WTC11 (cell line): Measurements from ENCODE around the gene TM2D1. TPM values are rescaled to one million over a fixed set of nuclear protein-coding genes. Genes with fewer than 3 reads are reported as not detected.

Source experiments
- ATAC-seq: fragments of 200-7000 bp; cut with Tn5 transposase; 2 replicates; pipeline ENCODE4 v1.10.0; 2021; ENCODE audit warnings: mild to moderate bottlenecking, moderate library complexity
- CTCF ChIA-PET: fragments of 300-600 bp; sonication (Branson Sonifier 250); formaldehyde crosslinking; loops from one replicate; lab custom pipeline; 2021; ENCODE audit warnings: antibody characterized with exemption; lab: Charles Lee
- POLR2A ChIA-PET: fragments of 350-600 bp; sonication (Branson Sonifier 250); formaldehyde crosslinking; loops from one replicate; lab custom pipeline; 2021; ENCODE audit warnings: antibody characterized with exemption; lab: Charles Lee
- DNase-seq: peaks from one replicate; pipeline ENCODE4 v3.0.0; 2021; ENCODE audit warnings: low spot score
- H3K27ac Mint-ChIP-seq: 2 replicates; pipeline ENCODE4 v1.8.0; 2021; ENCODE audit warnings: mixed read lengths
- H3K27me3 Mint-ChIP-seq: 2 replicates; pipeline ENCODE4 v1.8.0; 2021; ENCODE audit warnings: low read depth, mild to moderate bottlenecking, moderate library complexity, mixed read lengths
- H3K36me3 Mint-ChIP-seq: 2 replicates; pipeline ENCODE4 v1.8.0; 2021; ENCODE audit warnings: mixed read lengths
- H3K4me1 Mint-ChIP-seq: 2 replicates; pipeline ENCODE4 v1.8.0; 2022; ENCODE audit warnings: mixed read lengths
- H3K4me3 Mint-ChIP-seq: 2 replicates; pipeline ENCODE4 v1.8.0; 2021; ENCODE audit warnings: mild to moderate bottlenecking, moderate library complexity, mixed read lengths
- H3K9me3 Mint-ChIP-seq: 2 replicates; pipeline ENCODE4 v1.8.0; 2021; ENCODE audit warnings: mixed read lengths
- CREM ChIP-seq: sonication (generic); formaldehyde crosslinking; IDR thresholded peaks from 2 replicates; pipeline ENCODE4 v1.8.1; 2022; ENCODE audit warnings: mild to moderate bottlenecking, missing genetic modification reagents, moderate library complexity
- ELF4 ChIP-seq: sonication (generic); formaldehyde crosslinking; IDR thresholded peaks from 2 replicates; pipeline ENCODE4 v1.8.1; 2022; ENCODE audit warnings: low read depth, mild to moderate bottlenecking, moderate library complexity, missing genetic modification reagents
- ETV6 ChIP-seq: sonication (generic); formaldehyde crosslinking; IDR thresholded peaks from 2 replicates; pipeline ENCODE4 v1.8.1; 2022; ENCODE audit warnings: mild to moderate bottlenecking, missing genetic modification reagents
- FOXK1 ChIP-seq: sonication (generic); formaldehyde crosslinking; IDR thresholded peaks from 2 replicates; pipeline ENCODE4 v1.8.0; 2022; ENCODE audit warnings: mild to moderate bottlenecking, moderate library complexity, missing genetic modification reagents
- FOXP1 ChIP-seq: sonication (generic); formaldehyde crosslinking; IDR thresholded peaks from 2 replicates; pipeline ENCODE4 v1.8.0; 2022; ENCODE audit warnings: missing genetic modification reagents, mild to moderate bottlenecking, moderate library complexity, borderline replicate concordance
- GRHL2 ChIP-seq: fragments of 250-450 bp; sonication (Bioruptor Pico); IDR thresholded peaks from 2 replicates; pipeline ENCODE4 v1.8.0; 2022; ENCODE audit warnings: mild to moderate bottlenecking, moderate library complexity; ENCODE audit not compliant: insufficient replicate concordance, severe bottlenecking
- JAZF1 ChIP-seq: fragments of 250-450 bp; sonication (Bioruptor Pico); IDR thresholded peaks from 2 replicates; pipeline ENCODE4 v1.9.0; 2021; ENCODE audit warnings: moderate library complexity, mild to moderate bottlenecking, inconsistent platforms
- KAT7 ChIP-seq: sonication (generic); formaldehyde crosslinking; IDR thresholded peaks from 2 replicates; pipeline ENCODE4 v1.8.1; 2023; ENCODE audit warnings: missing genetic modification reagents, mild to moderate bottlenecking, borderline replicate concordance
- NR2C2 ChIP-seq: sonication (generic); formaldehyde crosslinking; IDR thresholded peaks from 2 replicates; pipeline ENCODE4 v1.8.0; 2022; ENCODE audit warnings: mild to moderate bottlenecking, missing genetic modification reagents
- RELA ChIP-seq: sonication (generic); formaldehyde crosslinking; IDR thresholded peaks from 2 replicates; pipeline ENCODE4 v1.8.1; 2022; ENCODE audit warnings: missing genetic modification reagents, mild to moderate bottlenecking, borderline replicate concordance
- SMAD4 ChIP-seq: sonication (generic); formaldehyde crosslinking; IDR thresholded peaks from 2 replicates; pipeline ENCODE4 v1.8.0; 2022; ENCODE audit warnings: mild to moderate bottlenecking, missing genetic modification reagents
- STAT6 ChIP-seq: sonication (generic); formaldehyde crosslinking; conservative IDR thresholded peaks from 2 replicates; pipeline ENCODE4 v1.8.1; 2023; ENCODE audit warnings: mild to moderate bottlenecking, low read depth, missing genetic modification reagents, moderate library complexity
- TEAD4 ChIP-seq: sonication (generic); formaldehyde crosslinking; IDR thresholded peaks from 2 replicates; pipeline ENCODE4 v1.8.0; 2022; ENCODE audit warnings: mild to moderate bottlenecking, missing genetic modification reagents
- USF1 ChIP-seq: sonication (generic); formaldehyde crosslinking; IDR thresholded peaks from 2 replicates; pipeline ENCODE4 v1.8.0; 2022; ENCODE audit warnings: mild to moderate bottlenecking, missing genetic modification reagents
- ZNF281 ChIP-seq: sonication (generic); formaldehyde crosslinking; IDR thresholded peaks from 2 replicates; pipeline ENCODE4 v1.8.0; 2023; ENCODE audit warnings: mild to moderate bottlenecking, missing genetic modification reagents
- ZNF317 ChIP-seq: sonication (generic); formaldehyde crosslinking; IDR thresholded peaks from 2 replicates; pipeline ENCODE4 v1.8.1; 2023; ENCODE audit warnings: low read depth, mild to moderate bottlenecking, moderate library complexity, missing genetic modification reagents, borderline replicate concordance
- total RNA-seq: library from RNA; stranded (reverse); gene quantifications from 3 replicates; pipeline ENCODE4 v1.2.3, GENCODE V29; 2021
- TF ChIP-seq, protein P1 (sequence below): fragments of 250-450 bp; sonication (Bioruptor Pico); IDR thresholded peaks from 2 replicates; pipeline ENCODE4 v1.9.0; 2021; ENCODE audit warnings: mild to moderate bottlenecking, borderline replicate concordance
- TF ChIP-seq, protein P2 (sequence below): fragments of 200-600 bp; IDR thresholded peaks from 2 replicates; pipeline ENCODE4 v1.8.0; 2022; ENCODE audit warnings: antibody characterized with exemption
- TF ChIP-seq, protein P3 (sequence below): sonication (generic); formaldehyde crosslinking; IDR thresholded peaks from 2 replicates; pipeline ENCODE4 v1.8.1; 2023; ENCODE audit warnings: mild to moderate bottlenecking, missing genetic modification reagents, moderate library complexity

Gene TM2D1
- total RNA-seq, 1 experiment from 2014 or later, result 21.6 TPM

DNA sequence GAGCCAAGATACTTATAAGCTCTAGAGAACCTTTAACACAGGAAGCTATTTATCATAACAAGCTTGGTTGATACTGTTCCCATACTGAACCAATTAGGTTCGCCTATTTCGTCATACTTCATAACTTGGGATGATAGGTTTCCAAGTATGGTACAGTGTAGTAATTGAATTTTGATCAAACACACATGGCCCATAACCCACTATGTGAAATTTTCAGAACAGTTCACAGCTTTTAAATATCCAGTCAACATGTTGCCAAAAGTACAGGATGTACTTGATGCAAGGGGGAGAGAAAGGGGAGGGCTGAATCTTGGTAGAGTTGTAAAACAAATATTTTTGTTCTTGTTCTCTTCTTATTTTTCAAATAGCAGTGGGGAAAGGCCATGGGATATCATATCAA, 86.6 kb downstream of the TM2D1 start:
- no peak for DNase-seq
- H3K27me3 Mint-ChIP-seq, result peaks cover 12% of the 10 kb centered on the region
- peaks cover 42% of the 10 kb centered on the region for H3K4me1 Mint-ChIP-seq
- no peak for ATAC-seq
- TF ChIP-seq TEAD4 (CRISPR knock-in tag) (no peak), KAT7 (CRISPR knock-in tag) (no peak), SMAD4 (CRISPR knock-in tag) (no peak), FOXP1 (CRISPR knock-in tag) (no peak), USF1 (CRISPR knock-in tag) (no peak), ETV6 (no peak), CREM (CRISPR knock-in tag) (no peak), GRHL2 (CRISPR knock-in tag) (no peak), NR2C2 (CRISPR knock-in tag) (no peak), FOXK1 (CRISPR knock-in tag) (no peak), RELA (CRISPR knock-in tag) (no peak), JAZF1 (CRISPR knock-in tag) (no peak), STAT6 (CRISPR knock-in tag) (no peak), ELF4 (CRISPR knock-in tag) (no peak), ZNF317 (CRISPR knock-in tag) (no peak), ZNF281 (CRISPR knock-in tag) (no peak)
- TF ChIP-seq, protein P1, sequence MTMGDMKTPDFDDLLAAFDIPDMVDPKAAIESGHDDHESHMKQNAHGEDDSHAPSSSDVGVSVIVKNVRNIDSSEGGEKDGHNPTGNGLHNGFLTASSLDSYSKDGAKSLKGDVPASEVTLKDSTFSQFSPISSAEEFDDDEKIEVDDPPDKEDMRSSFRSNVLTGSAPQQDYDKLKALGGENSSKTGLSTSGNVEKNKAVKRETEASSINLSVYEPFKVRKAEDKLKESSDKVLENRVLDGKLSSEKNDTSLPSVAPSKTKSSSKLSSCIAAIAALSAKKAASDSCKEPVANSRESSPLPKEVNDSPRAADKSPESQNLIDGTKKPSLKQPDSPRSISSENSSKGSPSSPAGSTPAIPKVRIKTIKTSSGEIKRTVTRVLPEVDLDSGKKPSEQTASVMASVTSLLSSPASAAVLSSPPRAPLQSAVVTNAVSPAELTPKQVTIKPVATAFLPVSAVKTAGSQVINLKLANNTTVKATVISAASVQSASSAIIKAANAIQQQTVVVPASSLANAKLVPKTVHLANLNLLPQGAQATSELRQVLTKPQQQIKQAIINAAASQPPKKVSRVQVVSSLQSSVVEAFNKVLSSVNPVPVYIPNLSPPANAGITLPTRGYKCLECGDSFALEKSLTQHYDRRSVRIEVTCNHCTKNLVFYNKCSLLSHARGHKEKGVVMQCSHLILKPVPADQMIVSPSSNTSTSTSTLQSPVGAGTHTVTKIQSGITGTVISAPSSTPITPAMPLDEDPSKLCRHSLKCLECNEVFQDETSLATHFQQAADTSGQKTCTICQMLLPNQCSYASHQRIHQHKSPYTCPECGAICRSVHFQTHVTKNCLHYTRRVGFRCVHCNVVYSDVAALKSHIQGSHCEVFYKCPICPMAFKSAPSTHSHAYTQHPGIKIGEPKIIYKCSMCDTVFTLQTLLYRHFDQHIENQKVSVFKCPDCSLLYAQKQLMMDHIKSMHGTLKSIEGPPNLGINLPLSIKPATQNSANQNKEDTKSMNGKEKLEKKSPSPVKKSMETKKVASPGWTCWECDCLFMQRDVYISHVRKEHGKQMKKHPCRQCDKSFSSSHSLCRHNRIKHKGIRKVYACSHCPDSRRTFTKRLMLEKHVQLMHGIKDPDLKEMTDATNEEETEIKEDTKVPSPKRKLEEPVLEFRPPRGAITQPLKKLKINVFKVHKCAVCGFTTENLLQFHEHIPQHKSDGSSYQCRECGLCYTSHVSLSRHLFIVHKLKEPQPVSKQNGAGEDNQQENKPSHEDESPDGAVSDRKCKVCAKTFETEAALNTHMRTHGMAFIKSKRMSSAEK (CRISPR knock-in tag), result no peak
- TF ChIP-seq, protein P2, sequence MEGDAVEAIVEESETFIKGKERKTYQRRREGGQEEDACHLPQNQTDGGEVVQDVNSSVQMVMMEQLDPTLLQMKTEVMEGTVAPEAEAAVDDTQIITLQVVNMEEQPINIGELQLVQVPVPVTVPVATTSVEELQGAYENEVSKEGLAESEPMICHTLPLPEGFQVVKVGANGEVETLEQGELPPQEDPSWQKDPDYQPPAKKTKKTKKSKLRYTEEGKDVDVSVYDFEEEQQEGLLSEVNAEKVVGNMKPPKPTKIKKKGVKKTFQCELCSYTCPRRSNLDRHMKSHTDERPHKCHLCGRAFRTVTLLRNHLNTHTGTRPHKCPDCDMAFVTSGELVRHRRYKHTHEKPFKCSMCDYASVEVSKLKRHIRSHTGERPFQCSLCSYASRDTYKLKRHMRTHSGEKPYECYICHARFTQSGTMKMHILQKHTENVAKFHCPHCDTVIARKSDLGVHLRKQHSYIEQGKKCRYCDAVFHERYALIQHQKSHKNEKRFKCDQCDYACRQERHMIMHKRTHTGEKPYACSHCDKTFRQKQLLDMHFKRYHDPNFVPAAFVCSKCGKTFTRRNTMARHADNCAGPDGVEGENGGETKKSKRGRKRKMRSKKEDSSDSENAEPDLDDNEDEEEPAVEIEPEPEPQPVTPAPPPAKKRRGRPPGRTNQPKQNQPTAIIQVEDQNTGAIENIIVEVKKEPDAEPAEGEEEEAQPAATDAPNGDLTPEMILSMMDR, result no peak
- TF ChIP-seq, protein P3, sequence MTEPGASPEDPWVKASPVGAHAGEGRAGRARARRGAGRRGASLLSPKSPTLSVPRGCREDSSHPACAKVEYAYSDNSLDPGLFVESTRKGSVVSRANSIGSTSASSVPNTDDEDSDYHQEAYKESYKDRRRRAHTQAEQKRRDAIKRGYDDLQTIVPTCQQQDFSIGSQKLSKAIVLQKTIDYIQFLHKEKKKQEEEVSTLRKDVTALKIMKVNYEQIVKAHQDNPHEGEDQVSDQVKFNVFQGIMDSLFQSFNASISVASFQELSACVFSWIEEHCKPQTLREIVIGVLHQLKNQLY (CRISPR knock-in tag), result no peak
- ChIA-PET CTCF (interaction anchor here (1.0 kb wide), 1 partner anchor 49 kb away, joined by 4 read pairs; no protein-coding TSS in a partner anchor), POLR2A (no interaction called here)
- no peak overlapping the region for H3K27ac Mint-ChIP-seq
- no peak overlapping the region for H3K4me3 Mint-ChIP-seq
- H3K9me3 Mint-ChIP-seq, result no peaks in the 10 kb centered on the region
- H3K36me3 Mint-ChIP-seq, result no peaks in the 10 kb centered on the region
